ENCODE data around the gene TMEM121B.

TMEM121B gene

DNA sequence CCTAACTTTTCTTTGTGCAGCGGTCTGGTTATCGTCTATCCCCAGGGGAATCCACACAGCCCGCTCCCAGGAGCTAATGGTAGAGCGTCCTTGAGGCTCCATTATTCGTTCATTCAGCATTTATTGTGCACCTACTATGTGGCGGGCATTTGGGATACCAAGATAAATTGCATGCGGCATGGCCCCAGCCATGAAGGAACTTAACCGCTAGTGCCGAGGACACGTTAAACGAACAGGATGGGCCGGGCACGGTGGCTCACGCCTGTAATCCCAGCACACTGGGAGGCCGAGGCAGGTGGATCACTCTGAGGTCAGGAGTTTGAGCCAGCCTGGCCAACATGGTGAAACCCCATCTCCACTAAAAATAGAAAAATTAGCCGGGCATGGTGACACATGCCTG is 11.2 kb downstream of the TMEM121B start:
- no peak for DNase-seq (ENCODE audit: low read depth)

DNA sequence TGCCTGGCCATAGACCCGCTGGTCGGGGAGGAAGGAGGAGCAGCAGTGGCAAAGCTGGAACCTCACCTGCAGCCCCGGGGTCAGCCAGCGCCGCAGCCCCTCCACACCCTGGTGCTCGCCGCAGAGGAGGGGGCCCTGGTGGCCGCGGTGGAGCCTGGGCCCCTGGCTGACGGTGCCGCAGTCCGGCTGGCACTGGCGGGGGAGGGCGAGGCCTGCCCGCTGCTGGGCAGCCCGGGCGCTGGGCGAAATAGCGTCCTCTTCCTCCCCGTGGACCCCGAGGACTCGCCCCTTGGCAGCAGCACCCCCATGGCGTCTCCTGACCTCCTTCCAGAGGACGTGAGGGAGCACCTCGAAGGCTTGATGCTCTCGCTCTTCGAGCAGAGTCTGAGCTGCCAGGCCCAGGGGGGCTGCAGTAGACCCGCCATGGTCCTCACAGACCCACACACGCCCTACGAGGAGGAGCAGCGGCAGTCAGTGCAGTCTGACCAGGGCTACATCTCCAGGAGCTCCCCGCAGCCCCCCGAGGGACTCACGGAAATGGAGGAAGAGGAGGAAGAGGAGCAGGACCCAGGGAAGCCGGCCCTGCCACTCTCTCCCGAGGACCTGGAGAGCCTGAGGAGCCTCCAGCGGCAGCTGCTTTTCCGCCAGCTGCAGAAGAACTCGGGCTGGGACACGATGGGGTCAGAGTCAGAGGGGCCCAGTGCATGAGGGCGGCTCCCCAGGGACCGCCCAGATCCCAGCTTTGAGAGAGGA is 11.9 kb downstream of the TMEM121B start:
- DNase-seq (ENCODE audit: low read depth): no peak

DNA sequence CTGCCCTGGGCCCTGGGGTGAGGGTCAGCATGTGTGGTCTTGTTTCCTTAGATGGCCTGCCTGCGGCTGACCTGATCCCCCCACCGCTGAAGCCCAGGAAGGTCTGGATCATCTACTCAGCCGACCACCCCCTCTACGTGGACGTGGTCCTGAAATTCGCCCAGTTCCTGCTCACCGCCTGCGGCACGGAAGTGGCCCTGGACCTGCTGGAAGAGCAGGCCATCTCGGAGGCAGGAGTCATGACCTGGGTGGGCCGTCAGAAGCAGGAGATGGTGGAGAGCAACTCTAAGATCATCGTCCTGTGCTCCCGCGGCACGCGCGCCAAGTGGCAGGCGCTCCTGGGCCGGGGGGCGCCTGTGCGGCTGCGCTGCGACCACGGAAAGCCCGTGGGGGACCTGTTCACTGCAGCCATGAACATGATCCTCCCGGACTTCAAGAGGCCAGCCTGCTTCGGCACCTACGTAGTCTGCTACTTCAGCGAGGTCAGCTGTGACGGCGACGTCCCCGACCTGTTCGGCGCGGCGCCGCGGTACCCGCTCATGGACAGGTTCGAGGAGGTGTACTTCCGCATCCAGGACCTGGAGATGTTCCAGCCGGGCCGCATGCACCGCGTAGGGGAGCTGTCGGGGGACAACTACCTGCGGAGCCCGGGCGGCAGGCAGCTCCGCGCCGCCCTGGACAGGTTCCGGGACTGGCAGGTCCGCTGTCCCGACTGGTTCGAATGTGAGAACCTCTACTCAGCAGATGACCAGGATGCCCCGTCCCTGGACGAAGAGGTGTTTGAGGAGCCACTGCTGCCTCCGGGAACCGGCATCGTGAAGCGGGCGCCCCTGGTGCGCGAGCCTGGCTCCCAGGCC is 12.7 kb downstream of the TMEM121B start:
- no peak for DNase-seq (ENCODE audit: low read depth)

DNA sequence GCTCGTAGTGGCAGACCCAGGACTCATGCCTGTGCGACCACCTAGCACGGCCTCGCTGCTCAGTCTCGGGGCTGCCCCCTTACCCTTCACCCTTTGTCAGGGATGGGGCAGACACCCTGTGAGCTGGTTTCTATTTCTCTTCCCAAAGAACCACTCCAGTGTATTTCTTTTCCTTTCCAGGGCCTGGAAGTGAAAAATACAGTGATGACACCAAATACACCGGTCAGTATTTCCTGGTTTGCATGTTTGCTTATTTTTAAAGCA is 13.7 kb downstream of the TMEM121B start:
- no peak for DNase-seq (ENCODE audit: low read depth)

DNA sequence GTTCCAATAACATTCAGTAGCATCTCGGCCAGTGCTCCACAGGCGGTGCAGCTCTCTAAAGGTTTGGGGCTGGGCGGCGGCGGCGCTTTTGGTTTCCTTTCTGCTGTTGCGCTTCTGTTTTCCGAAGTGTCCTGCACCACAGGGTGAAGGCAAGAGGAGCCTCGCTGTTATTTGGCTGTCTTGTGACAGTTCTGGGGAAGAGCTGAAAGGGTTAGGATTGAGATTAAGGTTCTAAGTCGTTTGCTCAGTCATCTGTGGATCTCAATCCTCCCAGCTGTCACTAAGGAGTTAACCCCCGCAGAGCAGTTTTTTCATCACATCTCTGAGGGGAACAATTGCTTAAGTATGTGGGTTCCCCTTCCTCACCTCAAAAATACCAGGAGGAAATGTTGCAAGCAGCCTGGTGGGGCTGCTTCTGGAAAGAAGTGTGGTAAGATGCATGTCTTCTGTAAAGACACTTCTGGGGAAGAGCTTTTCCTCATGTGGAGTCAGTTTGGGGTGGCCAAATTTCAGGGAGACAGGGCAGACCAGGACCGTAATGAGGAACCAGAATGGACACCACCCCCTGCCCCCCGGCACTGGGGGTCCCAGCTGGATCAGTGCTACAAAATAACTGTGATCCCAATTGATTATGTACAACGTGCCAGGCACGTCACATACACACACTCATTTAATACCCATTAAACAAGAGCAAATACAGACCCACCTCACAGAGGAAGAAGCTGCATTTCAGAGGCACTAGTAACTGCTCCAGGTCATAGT is 14.2 kb downstream of the TMEM121B start:
- DNase-seq (ENCODE audit: low read depth): peak; percentile 27

DNA sequence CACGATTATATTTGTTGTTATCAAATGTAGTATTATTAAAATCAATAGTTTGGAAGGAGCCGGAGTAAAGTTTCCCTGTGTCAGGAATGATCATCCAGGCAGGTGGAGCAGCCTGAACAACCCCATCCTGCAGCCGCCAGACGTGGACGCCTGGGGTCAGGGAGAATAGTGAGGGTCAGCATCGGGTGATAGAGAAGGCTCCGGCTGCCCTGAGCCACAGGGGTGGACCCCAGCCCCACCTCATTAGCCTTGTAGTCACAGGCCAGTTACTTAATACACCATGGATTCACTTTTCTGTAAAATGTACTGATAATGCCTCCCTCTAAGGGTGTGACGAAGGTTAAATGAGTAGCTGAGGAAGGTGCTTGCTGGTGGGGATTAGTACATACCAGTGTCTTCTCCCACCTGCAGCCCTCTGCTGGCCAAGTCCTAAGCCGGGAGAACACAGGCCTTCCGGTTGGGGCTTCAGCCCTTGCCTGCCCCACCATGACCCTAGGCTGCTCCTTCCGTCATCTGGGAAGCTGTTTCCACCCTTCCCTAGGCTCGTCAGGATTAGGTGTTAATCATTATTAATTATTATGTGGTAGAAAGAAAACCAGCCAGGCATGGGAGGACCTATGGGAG is 14.9 kb downstream of the TMEM121B start:
- no peak for DNase-seq (ENCODE audit: low read depth)

DNA sequence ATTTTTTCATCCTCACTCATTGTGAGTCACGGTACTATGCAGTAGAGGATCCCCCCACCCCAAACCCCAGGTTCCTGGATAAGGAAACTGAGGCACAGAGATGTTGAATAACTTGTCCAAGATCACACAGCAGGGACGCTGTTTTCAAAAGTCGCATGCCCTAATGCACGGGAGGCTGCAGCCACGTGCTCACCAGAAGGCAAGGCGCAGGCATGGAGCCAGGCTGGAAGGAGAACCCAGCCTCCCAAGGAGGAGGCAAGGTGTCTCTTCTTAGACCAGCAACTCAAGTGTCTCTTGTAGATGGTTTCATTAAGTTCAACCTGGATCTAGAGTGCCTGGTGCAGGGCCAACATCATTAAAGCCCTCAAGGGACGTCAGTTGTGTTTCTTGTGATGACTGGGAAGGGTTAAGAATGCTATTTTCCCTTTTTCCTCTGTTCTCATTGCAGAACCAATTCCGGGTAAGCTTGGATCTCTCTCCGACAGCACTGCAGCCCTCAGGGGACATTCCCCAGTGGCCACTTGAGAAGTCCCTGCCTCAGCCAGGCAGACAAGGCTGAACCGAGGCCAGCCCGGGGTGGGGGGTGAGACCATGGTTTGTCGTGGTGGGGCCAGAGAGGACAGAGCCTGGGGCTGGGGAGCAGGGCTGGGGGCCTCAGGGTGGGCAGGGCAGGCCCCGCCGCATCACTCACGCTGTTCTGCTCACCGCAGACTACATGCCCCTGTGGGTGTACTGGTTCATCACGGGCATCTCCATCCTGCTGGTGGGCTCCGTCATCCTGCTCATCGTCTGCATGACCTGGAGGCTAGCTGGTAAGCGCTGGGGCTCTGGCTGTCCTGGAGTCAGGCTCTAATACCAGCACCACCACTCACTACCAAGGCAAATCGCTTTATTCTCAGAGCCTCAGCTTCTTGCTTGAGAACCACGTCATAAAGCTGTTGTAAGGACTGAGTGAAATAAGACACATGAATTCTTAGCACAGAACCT is 15.7 kb downstream of the TMEM121B start:
- DNase-seq (ENCODE audit: low read depth): no peak

DNA sequence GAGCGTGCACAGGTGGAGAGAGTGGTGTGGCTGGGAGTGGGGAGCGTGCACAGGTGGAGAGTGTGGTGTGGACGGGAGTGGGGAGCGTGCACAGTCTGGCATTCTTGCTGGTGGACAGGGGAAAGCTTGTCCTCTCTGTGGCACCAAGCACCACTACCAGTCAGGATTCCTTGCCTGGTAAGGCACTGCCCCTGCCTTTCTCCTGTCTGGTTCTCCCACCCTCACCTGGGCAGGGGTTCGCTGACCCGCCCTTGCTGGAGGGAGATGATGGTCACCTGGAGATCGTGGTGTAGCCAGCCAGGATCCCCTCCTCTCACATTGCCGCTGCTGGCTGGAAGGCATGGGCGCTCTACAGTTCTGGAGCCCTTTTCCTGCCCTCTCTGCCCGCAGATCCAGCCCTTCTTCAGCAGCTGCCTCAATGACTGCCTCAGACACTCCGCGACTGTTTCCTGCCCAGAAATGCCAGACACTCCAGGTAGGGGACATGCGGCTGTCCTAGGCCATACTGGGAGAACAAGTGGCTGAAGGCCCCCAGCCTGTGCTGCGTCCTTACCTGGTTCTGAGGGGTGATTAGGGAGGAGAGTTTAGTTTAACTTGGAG is 16.7 kb downstream of the TMEM121B start:
- no peak for DNase-seq (ENCODE audit: low read depth)

DNA sequence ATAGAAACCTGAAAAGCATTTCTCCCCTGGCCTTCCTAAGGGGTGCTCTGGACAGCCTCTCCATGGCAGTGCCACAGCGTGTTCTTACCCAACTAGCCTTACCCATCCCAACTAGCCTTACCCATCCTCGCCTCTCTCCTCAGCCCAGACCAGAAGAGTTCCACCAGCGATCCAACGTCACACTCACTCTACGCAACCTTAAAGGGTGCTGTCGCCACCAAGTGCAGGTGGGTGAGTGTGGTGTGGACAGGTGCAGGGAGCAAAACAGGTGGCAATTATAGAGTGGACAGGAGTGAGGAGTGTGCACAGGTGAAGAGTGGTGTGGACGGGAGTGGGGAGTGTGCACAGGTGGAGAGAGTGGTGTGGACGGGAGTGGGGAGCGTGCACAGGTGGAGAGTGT is 17.8 kb downstream of the TMEM121B start:
- DNase-seq (ENCODE audit: low read depth): no peak

DNA sequence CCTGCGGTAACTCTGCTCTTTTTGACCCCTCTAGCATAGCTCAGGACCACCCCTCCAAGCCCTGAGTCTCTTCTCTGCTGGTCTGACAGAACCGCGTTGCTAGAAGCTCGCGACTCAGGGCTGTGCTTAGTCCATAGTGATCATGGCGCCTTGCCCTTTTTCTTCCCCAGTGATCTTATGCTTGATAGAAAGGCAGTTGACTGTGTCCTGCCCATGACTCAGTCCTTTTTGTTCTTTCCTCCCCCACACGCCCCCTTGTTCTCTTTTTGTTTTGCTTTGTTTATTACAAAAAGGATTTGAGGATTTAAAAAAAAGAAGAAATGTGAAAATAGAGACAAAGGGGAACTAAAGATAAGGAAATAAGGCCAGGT is 18.9 kb downstream of the TMEM121B start:
- peak; percentile 15 for DNase-seq (ENCODE audit: low read depth)

DNA sequence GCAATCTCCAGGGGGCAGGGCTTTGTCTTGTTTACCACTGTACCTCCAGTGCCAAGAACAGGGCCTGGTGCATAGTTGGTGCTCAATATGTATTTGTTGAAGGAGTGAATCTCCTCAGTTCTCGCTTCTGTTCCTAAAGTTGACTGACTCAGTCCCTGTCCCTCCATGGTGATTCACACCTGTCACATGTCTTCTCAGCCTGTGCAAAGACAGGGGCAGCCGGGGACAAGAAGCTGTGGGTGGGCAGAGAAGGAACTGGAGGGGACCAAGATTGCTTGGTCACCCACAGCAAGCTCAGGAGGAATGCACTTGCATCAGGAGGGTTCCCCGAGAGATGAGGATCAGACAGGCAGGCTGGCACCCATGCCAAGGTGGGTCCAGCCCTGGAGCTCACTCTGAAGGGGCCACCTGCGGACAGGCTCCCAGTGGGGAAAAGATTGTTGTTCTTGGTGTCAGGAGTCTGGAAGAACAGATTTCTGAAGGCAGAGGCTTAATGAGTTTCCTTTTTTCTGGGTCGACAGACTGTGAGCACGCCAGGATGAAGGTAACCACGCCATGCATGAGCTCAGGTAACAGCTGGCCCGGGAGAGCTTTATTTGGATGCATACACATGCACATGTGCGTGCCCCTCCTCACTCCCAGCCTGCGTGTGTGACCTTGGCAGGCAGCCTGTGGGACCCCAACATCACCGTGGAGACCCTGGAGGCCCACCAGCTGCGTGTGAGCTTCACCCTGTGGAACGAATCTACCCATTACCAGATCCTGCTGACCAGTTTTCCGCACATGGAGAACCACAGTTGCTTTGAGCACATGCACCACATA is 19.5 kb downstream of the TMEM121B start:
- no peak for DNase-seq (ENCODE audit: low read depth)

DNA sequence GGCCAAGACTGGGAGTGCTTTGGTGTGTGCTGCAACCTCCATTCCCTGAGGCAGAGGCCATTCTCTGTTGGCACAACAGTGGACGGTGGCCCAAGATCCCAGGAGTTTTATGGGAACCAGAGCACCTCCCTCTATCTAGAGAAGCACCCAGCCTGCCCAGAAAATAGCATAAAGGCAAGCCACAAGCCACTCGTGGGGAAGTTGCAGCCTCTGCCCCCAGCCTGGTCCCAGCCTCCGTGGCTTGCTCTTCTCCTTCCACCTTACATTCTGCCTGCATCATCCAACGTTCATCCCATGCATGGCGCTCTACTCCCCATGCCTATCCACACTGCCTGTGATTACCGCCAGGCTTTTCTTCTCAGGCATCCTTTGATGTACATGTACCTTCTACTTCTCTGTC is 20.5 kb downstream of the TMEM121B start:
- no peak for DNase-seq (ENCODE audit: low read depth)

DNA sequence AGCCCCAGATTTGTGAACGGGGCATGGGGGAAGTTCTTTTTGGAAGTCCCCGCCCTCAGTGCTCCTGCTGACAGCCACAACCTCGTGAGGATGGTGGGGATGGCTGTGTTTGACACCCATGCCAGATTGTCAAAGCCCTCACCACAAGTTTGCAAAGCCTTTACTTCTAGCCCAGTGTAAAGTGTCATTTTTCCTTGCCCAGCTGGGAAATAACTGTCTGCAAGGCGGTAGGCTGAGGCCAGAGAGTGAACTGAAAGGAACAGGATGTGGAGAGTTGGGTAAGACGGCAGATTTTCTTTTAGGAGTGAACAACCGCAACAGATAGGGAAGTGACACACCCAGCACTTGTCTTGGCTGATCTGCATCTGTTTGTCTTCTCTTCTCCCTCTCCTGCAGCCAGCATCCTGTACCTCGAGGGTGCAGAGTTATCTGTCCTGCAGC is 22.8 kb downstream of the TMEM121B start:
- DNase-seq (ENCODE audit: low read depth): peak; percentile 48

DNA sequence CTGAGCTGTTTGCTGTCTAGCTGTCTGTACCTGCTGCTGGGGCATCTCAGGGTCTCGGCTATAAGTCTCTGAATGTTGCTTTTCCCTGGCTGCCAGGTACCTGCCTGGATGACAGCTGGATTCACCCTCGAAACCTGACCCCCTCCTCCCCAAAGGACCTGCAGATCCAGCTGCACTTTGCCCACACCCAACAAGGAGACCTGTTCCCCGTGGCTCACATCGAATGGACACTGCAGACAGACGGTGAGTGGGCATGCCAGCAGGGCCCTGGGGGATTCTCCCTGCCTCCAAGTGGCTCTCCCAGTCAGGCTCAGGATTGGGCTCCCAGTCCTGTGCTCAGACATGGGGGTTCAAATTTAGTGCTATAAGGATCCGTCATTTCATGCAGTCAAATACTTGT is 23.5 kb downstream of the TMEM121B start:
- DNase-seq (ENCODE audit: low read depth): no peak

DNA sequence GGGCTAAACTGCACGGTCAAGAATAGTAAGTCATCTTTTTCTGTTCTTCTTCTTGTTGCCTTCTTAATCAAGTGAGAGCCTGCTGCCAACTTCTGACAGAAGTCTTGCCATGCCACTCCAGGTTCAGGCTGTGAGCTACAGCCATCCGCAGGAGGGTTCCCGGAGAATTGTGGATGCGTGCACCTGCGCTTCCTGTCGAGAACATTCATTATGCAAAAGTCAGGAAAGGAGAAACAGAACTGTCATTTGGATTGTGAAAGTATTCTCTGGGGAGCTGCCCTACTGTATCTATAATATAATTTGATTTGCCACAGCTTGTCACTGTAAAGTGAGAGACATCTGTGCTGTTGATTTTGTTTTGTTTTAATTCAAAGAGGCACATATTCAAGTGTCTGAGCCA is 24.1 kb downstream of the TMEM121B start:
- DNase-seq (ENCODE audit: low read depth): no peak

DNA sequence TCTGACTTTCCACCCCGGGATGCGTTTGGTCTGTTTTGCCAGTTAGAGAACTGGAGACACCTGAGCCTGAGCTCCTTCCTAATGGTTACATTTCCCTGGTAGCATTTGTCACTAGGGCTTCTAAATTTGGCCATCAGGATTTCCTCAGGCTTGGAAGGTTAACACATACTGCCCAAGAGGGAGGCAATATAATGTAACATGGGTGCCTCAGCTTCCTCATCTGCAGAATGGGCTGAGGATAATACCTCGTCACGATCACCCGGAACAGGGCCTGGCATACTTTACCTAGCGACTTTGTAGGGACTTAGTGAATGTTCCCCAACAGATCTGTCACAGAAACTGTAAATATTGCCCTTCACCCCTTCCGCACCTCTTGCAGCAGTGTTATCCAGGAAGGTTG is 25.1 kb downstream of the TMEM121B start:
- no peak for DNase-seq (ENCODE audit: low read depth)

DNA sequence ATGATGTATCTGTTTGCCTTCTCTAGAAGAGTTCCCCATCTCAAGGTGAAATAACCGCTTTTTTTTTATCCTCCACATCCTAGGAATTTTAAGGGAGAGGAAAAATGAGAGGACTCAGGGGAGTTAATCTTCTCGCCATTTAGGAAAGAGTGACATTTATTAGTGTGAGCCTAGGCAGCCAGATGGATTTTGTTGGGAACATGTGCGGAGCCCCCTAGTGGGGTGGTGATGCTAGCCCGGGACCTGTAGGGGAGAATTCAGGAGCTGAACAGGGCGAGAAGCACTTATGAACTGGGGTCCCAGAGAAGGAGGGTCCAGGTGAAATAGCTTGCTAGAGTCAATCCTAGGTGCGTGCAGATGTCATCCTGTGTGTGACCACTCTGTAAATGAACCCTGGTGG is 25.6 kb downstream of the TMEM121B start:
- no peak for DNase-seq (ENCODE audit: low read depth)

DNA sequence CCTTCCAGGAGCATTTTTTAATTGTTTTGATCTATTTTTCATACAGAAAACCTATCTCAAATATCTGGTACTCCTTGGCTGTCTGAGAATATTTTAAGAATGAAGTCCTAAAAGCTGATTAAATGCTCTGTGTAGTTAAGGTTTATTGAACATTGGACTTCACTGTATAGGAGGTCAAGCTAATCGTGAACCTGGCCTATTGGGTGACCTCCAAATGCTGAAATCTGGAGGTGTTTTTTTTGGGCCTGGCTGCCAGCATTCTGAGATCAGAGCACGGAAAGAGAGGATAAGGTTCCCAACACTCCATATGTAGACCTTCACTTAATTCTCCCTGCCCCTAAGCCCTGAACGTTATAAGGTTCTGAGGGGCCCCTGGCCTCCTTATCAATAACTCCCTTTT is 28.1 kb downstream of the TMEM121B start:
- DNase-seq (ENCODE audit: low read depth): no peak

DNA sequence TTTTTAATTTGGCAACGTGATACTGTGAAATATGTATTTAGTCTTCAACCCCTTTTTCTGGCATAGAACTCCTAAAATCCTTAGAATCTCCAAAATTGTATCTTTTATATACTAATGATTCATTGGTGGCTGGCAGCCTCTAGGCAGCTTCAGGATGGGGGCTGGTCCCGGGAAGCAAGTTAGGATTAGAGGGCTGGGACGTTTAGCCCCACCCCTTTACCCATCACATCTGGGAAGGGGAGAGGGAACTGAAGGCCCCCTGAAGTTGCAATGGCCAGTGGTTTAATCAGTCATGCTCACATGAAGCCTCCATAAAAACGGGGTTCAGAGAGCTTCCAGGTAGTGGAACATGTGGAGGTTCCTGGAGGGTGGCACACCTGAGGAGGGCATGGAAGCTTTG is 29.3 kb downstream of the TMEM121B start:
- no peak for DNase-seq (ENCODE audit: low read depth)

DNA sequence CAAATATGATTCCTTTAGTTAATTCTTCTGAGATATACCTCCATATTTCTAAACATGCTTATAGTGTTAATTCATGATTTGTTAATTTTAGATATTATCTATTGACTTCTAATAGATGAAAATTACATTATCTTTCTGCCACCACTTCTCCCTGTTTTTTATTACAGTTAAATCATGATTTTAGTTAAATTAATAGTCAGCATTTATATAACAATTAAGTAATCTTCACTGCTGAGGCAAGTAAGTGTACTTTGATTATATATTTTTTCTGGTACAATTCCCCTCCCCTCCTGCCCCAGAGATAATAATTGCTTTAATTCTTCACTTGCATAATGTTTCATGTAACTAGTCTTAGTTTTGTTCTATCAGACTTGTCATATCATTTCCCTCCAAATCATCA is 30.6 kb downstream of the TMEM121B start:
- DNase-seq (ENCODE audit: low read depth): no peak
